ENCODE measurements around the gene FAF1. TPM values are rescaled to one million over a fixed set of nuclear protein-coding genes. Genes with fewer than 3 reads are reported as not detected.

The FAF1 gene
- total and polyA plus RNA-seq, 9 of the 15 experiments (the other 6 are each of a cell fraction or from before 2014, with no cell fraction given) = 48.7 to 225 (median 118) TPM

DNA sequence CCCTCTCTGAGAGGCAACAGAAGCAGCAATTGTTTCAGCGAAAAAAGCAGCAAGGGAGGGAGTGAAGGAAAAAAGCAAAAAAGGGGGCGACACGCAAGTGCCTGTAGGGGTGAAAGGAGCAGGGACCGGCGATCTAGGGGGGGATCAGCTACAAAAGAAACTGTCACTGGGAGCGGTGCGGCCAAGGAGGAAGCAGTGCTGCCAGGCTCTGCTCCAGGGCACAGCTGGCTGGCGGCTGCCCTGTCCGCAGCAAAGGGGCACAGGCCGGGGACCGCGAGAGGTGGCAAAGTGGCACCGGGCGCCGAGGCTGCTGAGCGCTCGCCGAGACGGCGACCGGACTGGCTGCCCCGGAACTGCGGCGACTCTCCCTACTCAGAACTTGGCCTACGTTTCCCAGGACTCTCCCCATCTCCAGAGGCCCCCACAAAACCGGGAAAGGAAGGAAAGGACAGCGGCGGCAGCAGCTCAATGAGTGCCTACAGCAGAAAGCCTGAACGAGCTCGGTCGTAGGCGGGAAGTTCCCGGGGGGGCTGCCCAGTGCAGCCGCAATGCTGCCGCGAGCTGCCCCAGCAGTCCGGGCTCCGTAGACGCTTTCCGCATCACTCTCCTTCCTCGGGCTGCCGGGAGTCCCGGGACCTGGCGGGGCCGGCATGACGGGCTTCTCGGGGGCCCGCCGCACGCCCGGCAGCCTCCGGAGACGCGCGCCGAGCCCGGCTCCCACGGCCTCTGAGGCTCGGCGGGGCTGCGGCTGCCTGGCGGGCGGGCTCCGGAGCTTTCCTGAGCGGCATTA is 8.9 kb upstream of the FAF1 start (continued):
- TF ChIP-seq MAFG (tag; conservative IDR thresholded peaks at IDR 0.05) (no peak; the same call in 1 of the 2 replicates), MTA3 (IDR thresholded peaks at IDR 0.05; ENCODE audit: borderline replicate concordance) (0 out of 2 replicates have a peak, but pooled peaks have one; percentile 12), FOXP1 (CRISPR knock-in tag; IDR thresholded peaks at IDR 0.05) (no peak), NR2C2 (CRISPR knock-in tag; IDR thresholded peaks at IDR 0.05) (0 out of 2 replicates have a peak, but pooled peaks have one; percentile 45), NR2C2 (tag; IDR thresholded peaks at IDR 0.05) (no peak), HOMEZ (CRISPR knock-in tag; IDR thresholded peaks at IDR 0.05) (no peak), RUNX1 (IDR thresholded peaks at IDR 0.05; ENCODE audit: low read depth) (no peak), POLR2AphosphoS5 (IDR thresholded peaks at IDR 0.05; ENCODE audit: control insufficient read depth, insufficient read depth, low read depth, low read length) (no peak), ZFP36 (IDR thresholded peaks at IDR 0.05; ENCODE audit: low read depth, low read length, partially characterized antibody) (no peak), ZNF431 (CRISPR knock-in tag; IDR thresholded peaks at IDR 0.05) (peak; percentile 52), NFIX (CRISPR knock-in tag; IDR thresholded peaks at IDR 0.05; ENCODE audit: low read depth) (no peak), NKRF (IDR thresholded peaks at IDR 0.05; ENCODE audit: borderline replicate concordance) (peak; percentile 54; the same call in 1 of the 2 replicates), JUNB (CRISPR knock-in tag; conservative IDR thresholded peaks at IDR 0.05) (no peak), MEF2D (tag; conservative IDR thresholded peaks at IDR 0.05; ENCODE audit: low read depth) (peak; percentile 65; the same call in 1 of the 2 replicates), GABPB1 (CRISPR knock-in tag; IDR thresholded peaks at IDR 0.05) (peak; percentile 50; the same call in 1 of the 2 replicates), ZNF584 (CRISPR knock-in tag; IDR thresholded peaks at IDR 0.05; ENCODE audit: low read depth) (no peak), C11orf30 (IDR thresholded peaks at IDR 0.05; ENCODE audit: low read depth) (no peak), NONO (IDR thresholded peaks at IDR 0.05; ENCODE audit: low read depth in 2 of 2, low read length in 1 of 2) (no peak)
- TF ChIP-seq, protein P1, sequence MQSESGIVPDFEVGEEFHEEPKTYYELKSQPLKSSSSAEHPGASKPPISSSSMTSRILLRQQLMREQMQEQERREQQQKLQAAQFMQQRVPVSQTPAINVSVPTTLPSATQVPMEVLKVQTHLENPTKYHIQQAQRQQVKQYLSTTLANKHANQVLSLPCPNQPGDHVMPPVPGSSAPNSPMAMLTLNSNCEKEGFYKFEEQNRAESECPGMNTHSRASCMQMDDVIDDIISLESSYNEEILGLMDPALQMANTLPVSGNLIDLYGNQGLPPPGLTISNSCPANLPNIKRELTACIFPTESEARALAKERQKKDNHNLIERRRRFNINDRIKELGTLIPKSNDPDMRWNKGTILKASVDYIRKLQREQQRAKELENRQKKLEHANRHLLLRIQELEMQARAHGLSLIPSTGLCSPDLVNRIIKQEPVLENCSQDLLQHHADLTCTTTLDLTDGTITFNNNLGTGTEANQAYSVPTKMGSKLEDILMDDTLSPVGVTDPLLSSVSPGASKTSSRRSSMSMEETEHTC (IDR thresholded peaks at IDR 0.05) = no peak
- TF ChIP-seq, protein P2, sequence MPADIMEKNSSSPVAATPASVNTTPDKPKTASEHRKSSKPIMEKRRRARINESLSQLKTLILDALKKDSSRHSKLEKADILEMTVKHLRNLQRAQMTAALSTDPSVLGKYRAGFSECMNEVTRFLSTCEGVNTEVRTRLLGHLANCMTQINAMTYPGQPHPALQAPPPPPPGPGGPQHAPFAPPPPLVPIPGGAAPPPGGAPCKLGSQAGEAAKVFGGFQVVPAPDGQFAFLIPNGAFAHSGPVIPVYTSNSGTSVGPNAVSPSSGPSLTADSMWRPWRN (IDR thresholded peaks at IDR 0.05; ENCODE audit: low read depth) = no peak
- TF ChIP-seq, protein P3, sequence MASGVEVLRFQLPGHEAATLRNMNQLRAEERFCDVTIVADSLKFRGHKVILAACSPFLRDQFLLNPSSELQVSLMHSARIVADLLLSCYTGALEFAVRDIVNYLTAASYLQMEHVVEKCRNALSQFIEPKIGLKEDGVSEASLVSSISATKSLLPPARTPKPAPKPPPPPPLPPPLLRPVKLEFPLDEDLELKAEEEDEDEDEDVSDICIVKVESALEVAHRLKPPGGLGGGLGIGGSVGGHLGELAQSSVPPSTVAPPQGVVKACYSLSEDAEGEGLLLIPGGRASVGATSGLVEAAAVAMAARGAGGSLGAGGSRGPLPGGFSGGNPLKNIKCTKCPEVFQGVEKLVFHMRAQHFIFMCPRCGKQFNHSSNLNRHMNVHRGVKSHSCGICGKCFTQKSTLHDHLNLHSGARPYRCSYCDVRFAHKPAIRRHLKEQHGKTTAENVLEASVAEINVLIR (CRISPR knock-in tag; IDR thresholded peaks at IDR 0.05) = no peak

All from K562 (cell line).